PFSK-1 (cell line): Measurements from ENCODE around the gene RYR2.

Experiments used
- FOXP2 ChIP-seq: optimal IDR thresholded peaks from 2 replicates; pipeline ENCODE3; 2011; ENCODE audit warnings: borderline replicate concordance, control low read depth, inconsistent platforms; ENCODE audit not compliant: insufficient read depth; ENCODE audit errors: extremely low read length, extremely low read depth
- POLR2AphosphoS5 ChIP-seq: IDR thresholded peaks from 2 replicates; pipeline ENCODE4 v1.6.1; 2012; ENCODE audit warnings: low read depth, mild to moderate bottlenecking, control low read depth, low read length, moderate library complexity
- SIN3A ChIP-seq: IDR thresholded peaks from 2 replicates; pipeline ENCODE4 v1.6.1; 2012; ENCODE audit warnings: mild to moderate bottlenecking, low read length, moderate library complexity, borderline replicate concordance; ENCODE audit not compliant: insufficient read depth
- TAF1 ChIP-seq: IDR thresholded peaks from 2 replicates; pipeline ENCODE4 v1.6.1; 2012; ENCODE audit warnings: low read length, control low read depth, borderline replicate concordance; ENCODE audit not compliant: insufficient read depth
- TF ChIP-seq, protein P1 (sequence below), 2 experiments: IDR thresholded peaks; 2 replicates each; pipeline versions ENCODE4 v1.6.1 to v1.8.0; 2011 to 2012; ENCODE audit warnings: low read depth in 2 of 2, low read length in 2 of 2, control low read depth in 1 of 2, inconsistent platforms in 1 of 2, mild to moderate bottlenecking in 1 of 2, moderate library complexity in 1 of 2; ENCODE audit not compliant: insufficient read depth in 1 of 2

DNA sequence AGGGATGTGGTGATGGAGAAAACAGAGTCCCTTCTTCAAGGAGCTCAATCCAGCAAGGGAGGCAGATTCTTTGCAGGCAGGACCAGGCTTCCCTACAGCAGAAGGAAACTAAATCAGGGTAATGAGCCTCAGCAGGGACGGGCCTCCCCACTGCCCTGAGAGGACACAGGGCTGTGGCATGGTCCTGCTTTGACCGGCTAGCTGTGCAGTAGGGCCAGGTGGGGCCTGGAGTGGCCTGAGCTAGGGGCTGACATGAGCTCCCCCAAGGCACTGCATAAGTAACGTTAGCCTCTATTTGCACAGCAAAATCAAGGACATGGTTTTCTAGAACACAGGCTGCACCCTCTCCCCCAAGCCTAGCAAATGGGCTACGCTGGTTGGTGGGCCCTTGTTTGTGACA is 162.9 kb downstream of the RYR2 start:
- no peak for TF ChIP-seq POLR2AphosphoS5
- TF ChIP-seq SIN3A, result no peak
- TF ChIP-seq TAF1, result no peak
- TF ChIP-seq, protein P1, sequence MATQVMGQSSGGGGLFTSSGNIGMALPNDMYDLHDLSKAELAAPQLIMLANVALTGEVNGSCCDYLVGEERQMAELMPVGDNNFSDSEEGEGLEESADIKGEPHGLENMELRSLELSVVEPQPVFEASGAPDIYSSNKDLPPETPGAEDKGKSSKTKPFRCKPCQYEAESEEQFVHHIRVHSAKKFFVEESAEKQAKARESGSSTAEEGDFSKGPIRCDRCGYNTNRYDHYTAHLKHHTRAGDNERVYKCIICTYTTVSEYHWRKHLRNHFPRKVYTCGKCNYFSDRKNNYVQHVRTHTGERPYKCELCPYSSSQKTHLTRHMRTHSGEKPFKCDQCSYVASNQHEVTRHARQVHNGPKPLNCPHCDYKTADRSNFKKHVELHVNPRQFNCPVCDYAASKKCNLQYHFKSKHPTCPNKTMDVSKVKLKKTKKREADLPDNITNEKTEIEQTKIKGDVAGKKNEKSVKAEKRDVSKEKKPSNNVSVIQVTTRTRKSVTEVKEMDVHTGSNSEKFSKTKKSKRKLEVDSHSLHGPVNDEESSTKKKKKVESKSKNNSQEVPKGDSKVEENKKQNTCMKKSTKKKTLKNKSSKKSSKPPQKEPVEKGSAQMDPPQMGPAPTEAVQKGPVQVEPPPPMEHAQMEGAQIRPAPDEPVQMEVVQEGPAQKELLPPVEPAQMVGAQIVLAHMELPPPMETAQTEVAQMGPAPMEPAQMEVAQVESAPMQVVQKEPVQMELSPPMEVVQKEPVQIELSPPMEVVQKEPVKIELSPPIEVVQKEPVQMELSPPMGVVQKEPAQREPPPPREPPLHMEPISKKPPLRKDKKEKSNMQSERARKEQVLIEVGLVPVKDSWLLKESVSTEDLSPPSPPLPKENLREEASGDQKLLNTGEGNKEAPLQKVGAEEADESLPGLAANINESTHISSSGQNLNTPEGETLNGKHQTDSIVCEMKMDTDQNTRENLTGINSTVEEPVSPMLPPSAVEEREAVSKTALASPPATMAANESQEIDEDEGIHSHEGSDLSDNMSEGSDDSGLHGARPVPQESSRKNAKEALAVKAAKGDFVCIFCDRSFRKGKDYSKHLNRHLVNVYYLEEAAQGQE (IDR thresholded peaks at IDR 0.05; ENCODE audit: insufficient read depth in 1 of 2, low read depth in 2 of 2, low read length in 2 of 2), result no peak
- no peak for TF ChIP-seq FOXP2
